Transverse colon (tissue), 4 donors: Measurements from ENCODE around the gene USP13.

Experiments used
- EP300 ChIP-seq: sonication (generic); formaldehyde crosslinking; IDR thresholded peaks from one replicate; pipeline ENCODE4 v1.6.1; 2017; ENCODE audit warnings: antibody characterized with exemption, low read depth
- POLR2A ChIP-seq: fragments of 450-650 bp; IDR thresholded peaks from one replicate; pipeline ENCODE4 v1.6.1; 2016; ENCODE audit warnings: antibody characterized with exemption, mild to moderate bottlenecking, moderate library complexity
- POLR2AphosphoS5 ChIP-seq, 3 donors: sonication (generic); formaldehyde crosslinking; IDR thresholded peaks; one replicate each; pipeline ENCODE4 v1.6.1; 2016; ENCODE audit warnings: antibody characterized with exemption in 3 of 3
- TF ChIP-seq, protein P1 (sequence below), 5 experiments: fragments of 200-600 bp in 3 of 5; fragments of 450-650 bp in 2 of 5; sonication (generic) in 3 of 5; IDR thresholded peaks; 1 replicate in 2 of 5; 2 replicates in 3 of 5; pipeline ENCODE4 v1.5.1; 2016 to 2017; ENCODE audit warnings: antibody characterized with exemption in 5 of 5, inconsistent platforms in 3 of 5, mild to moderate bottlenecking in 2 of 5, moderate library complexity in 1 of 5

DNA sequence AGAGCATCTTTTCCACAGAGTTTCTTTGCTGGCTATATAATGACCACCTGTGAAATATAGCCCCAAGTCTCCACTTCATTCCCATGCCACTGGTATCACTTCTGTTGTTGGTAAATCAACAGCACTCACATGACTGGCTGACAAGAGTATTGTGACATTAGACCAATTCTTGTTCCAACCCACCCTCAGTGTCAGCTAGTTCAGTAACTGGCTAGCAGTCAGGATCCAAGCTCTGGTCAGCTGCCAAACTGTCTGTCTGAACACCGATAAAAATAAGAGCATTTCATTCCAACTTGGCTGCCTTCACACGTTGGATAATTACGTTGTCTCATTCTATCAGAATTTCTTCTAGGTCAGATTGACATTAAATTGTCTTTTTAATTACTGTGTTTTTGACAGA, 166.5 kb downstream of the USP13 start:
- TF ChIP-seq, protein P1, sequence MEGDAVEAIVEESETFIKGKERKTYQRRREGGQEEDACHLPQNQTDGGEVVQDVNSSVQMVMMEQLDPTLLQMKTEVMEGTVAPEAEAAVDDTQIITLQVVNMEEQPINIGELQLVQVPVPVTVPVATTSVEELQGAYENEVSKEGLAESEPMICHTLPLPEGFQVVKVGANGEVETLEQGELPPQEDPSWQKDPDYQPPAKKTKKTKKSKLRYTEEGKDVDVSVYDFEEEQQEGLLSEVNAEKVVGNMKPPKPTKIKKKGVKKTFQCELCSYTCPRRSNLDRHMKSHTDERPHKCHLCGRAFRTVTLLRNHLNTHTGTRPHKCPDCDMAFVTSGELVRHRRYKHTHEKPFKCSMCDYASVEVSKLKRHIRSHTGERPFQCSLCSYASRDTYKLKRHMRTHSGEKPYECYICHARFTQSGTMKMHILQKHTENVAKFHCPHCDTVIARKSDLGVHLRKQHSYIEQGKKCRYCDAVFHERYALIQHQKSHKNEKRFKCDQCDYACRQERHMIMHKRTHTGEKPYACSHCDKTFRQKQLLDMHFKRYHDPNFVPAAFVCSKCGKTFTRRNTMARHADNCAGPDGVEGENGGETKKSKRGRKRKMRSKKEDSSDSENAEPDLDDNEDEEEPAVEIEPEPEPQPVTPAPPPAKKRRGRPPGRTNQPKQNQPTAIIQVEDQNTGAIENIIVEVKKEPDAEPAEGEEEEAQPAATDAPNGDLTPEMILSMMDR (IDR thresholded peaks at IDR 0.05), result no peak
- no peak for TF ChIP-seq EP300
- no peak for TF ChIP-seq POLR2AphosphoS5 (IDR thresholded peaks at IDR 0.05)
- TF ChIP-seq POLR2A, result no peak
